SK-N-SH (cell line): ENCODE data around the gene NDUFC1. TPM values are rescaled to one million over a fixed set of nuclear protein-coding genes. Genes with fewer than 3 reads are reported as not detected.
A peak's percentile ranks its signal among the peaks of the same experiment; 100 is the strongest.

Source experiments
- CTCF ChIA-PET: fragments of 300-600, 350-600 bp; formaldehyde crosslinking; extraction: SDS; loops from one replicate; lab custom pipeline; 2021; lab: Yijun Ruan, JAX
- POLR2A ChIA-PET: fragments of 350-600 bp; sonication (Branson Sonifier 250); formaldehyde crosslinking; extraction: SDS; loops from one replicate; lab custom pipeline; 2020; ENCODE audit warnings: antibody characterized with exemption, inconsistent platforms; lab: Yijun Ruan, JAX
- DNase-seq: peaks from one replicate; pipeline ENCODE4 v3.0.0; 2012
- H2AFZ ChIP-seq: fragments of 200-600 bp; sonication (generic); 2 replicates; pipeline ENCODE4 v1.8.1; 2016; ENCODE audit warnings: antibody characterized with exemption, mild to moderate bottlenecking, low read depth
- H3F3A ChIP-seq: fragments of 200-600 bp; sonication (generic); replicated peaks from 2 replicates; pipeline ENCODE3; 2016; ENCODE audit warnings: antibody characterized with exemption, mild to moderate bottlenecking; ENCODE audit not compliant: insufficient read depth
- H3K27ac ChIP-seq, 2 experiments: fragments of 200-500 bp in 1 of 2; fragments of 200-600 bp in 1 of 2; sonication (Bioruptor generic) in 1 of 2; sonication (generic), shearing (Covaris generic) in 1 of 2; 2 replicates each; pipeline versions ENCODE4 v1.5.1 to v1.6.1; 2014 to 2016; ENCODE audit warnings: low read depth in 2 of 2, inconsistent platforms in 1 of 2, low read length in 1 of 2, mild to moderate bottlenecking in 1 of 2, mixed read lengths in 1 of 2
- H3K27me3 ChIP-seq: fragments of 200-600 bp; sonication (generic), shearing (Covaris generic); 2 replicates; pipeline ENCODE4 v1.6.1; 2016; ENCODE audit warnings: mixed run types; ENCODE audit not compliant: insufficient read depth
- H3K36me3 ChIP-seq, 2 experiments: fragments of 200-500 bp in 1 of 2; fragments of 200-600 bp in 1 of 2; sonication (Bioruptor generic) in 1 of 2; sonication (generic) in 1 of 2; replicated peaks in 1 of 2; 2 replicates each; pipeline versions ENCODE3 to v1.5.1; 2014 to 2016; ENCODE audit warnings: low read length in 1 of 2, mild to moderate bottlenecking in 1 of 2; ENCODE audit not compliant: insufficient read depth in 2 of 2, control insufficient read depth in 1 of 2
- H3K4me1 ChIP-seq, 2 experiments: fragments of 200-500 bp in 1 of 2; fragments of 200-600 bp in 1 of 2; sonication (Bioruptor generic) in 1 of 2; sonication (generic), shearing (Covaris generic) in 1 of 2; 2 replicates each; pipeline versions ENCODE4 v1.5.1 to v1.6.1; 2014 to 2016; ENCODE audit warnings: low read depth in 1 of 2, low read length in 1 of 2, mixed run types in 1 of 2; ENCODE audit not compliant: insufficient read depth in 2 of 2, control insufficient read depth in 1 of 2
- H3K4me2 ChIP-seq: fragments of 200-600 bp; sonication (generic), shearing (Covaris generic); 2 replicates; pipeline ENCODE4 v1.6.1; 2017; ENCODE audit warnings: mixed run types
- H3K4me3 ChIP-seq, 2 experiments: fragments of 200-500 bp in 1 of 2; fragments of 200-600 bp in 1 of 2; sonication (Bioruptor generic) in 1 of 2; sonication (generic), shearing (Covaris generic) in 1 of 2; 2 replicates each; pipeline versions ENCODE4 v1.5.1 to v1.8.1; 2014 to 2016; ENCODE audit warnings: low read depth in 2 of 2, inconsistent platforms in 1 of 2, low read length in 1 of 2, mild to moderate bottlenecking in 1 of 2, mixed read lengths in 1 of 2, moderate library complexity in 1 of 2
- H3K79me2 ChIP-seq: fragments of 200-600 bp; sonication (generic); 2 replicates; pipeline ENCODE4 v1.8.1; 2017; ENCODE audit warnings: mild to moderate bottlenecking; ENCODE audit not compliant: insufficient read depth
- H3K9ac ChIP-seq: fragments of 200-600 bp; sonication (generic); 2 replicates; pipeline ENCODE4 v1.6.1; 2017; ENCODE audit warnings: mixed run types
- H3K9me2 ChIP-seq: fragments of 200-600 bp; sonication (generic); 2 replicates; pipeline ENCODE4 v1.6.1; 2017; ENCODE audit warnings: mixed run types
- H3K9me3 ChIP-seq: fragments of 200-600 bp; sonication (generic); 2 replicates; pipeline ENCODE4 v1.6.1; 2017; ENCODE audit warnings: mixed run types, mild to moderate bottlenecking, moderate library complexity
- H4K20me1 ChIP-seq: fragments of 200-600 bp; sonication (generic); 2 replicates; pipeline ENCODE4 v1.6.1; 2017; ENCODE audit warnings: mild to moderate bottlenecking, mixed run types; ENCODE audit not compliant: insufficient read depth
- CHD2 ChIP-seq: fragments of 150-350 bp; IDR thresholded peaks from 2 replicates; pipeline ENCODE4 v1.6.1; 2018; ENCODE audit warnings: low read length; ENCODE audit not compliant: partially characterized antibody
- EP300 ChIP-seq, 2 experiments: IDR thresholded peaks; 2 replicates each; pipeline versions ENCODE4 v1.4.0 to v1.6.1; 2012; ENCODE audit warnings: borderline replicate concordance in 1 of 2, low read depth in 1 of 2, low read length in 1 of 2
- EZH2phosphoT487 ChIP-seq: fragments of 200-600 bp; sonication (generic); IDR thresholded peaks from 2 replicates; pipeline ENCODE4 v1.6.1; 2017; ENCODE audit warnings: low read depth, mixed run types, mild to moderate bottlenecking, antibody characterized with exemption, moderate library complexity, borderline replicate concordance
- FOSL2 ChIP-seq: IDR thresholded peaks from 2 replicates; pipeline ENCODE4 v1.4.0; 2012; ENCODE audit warnings: low read depth, mild to moderate bottlenecking, moderate library complexity, borderline replicate concordance
- FOXJ3 ChIP-seq: sonication (generic); formaldehyde crosslinking; IDR thresholded peaks from 2 replicates; pipeline ENCODE4 v1.5.1; 2020; ENCODE audit warnings: mild to moderate bottlenecking, missing genetic modification reagents
- FOXM1 ChIP-seq: IDR thresholded peaks from 2 replicates; pipeline ENCODE4 v1.4.0; 2012; ENCODE audit warnings: low read depth, mild to moderate bottlenecking
- GABPA ChIP-seq: IDR thresholded peaks from 2 replicates; pipeline ENCODE4 v1.4.0; 2012; ENCODE audit warnings: low read depth, mild to moderate bottlenecking
- GATA2 ChIP-seq: sonication (generic); formaldehyde crosslinking; IDR thresholded peaks from 2 replicates; pipeline ENCODE4 v1.5.0; 2020; ENCODE audit warnings: mild to moderate bottlenecking, missing genetic modification reagents
- JUND ChIP-seq: IDR thresholded peaks from 2 replicates; pipeline ENCODE4 v1.4.0; 2012
- MEF2A ChIP-seq: IDR thresholded peaks from 2 replicates; pipeline ENCODE4 v1.4.0; 2012; ENCODE audit warnings: low read depth, borderline replicate concordance
- MXI1 ChIP-seq: IDR thresholded peaks from 2 replicates; pipeline ENCODE4 v1.6.1; 2012; ENCODE audit warnings: mild to moderate bottlenecking, low read depth, low read length, improper control_type of control experiment
- NFIC ChIP-seq: IDR thresholded peaks from 2 replicates; pipeline ENCODE4 v1.4.0; 2012; ENCODE audit warnings: borderline replicate concordance
- NRF1 ChIP-seq: IDR thresholded peaks from 2 replicates; pipeline ENCODE4 v1.6.1; 2012; ENCODE audit warnings: low read depth, mild to moderate bottlenecking, low read length
- POLR2AphosphoS5 ChIP-seq: IDR thresholded peaks from 2 replicates; pipeline ENCODE4 v1.6.1; 2012; ENCODE audit warnings: low read depth, low read length
- RAD21 ChIP-seq: IDR thresholded peaks from 2 replicates; pipeline ENCODE4 v1.6.1; 2012; ENCODE audit warnings: mild to moderate bottlenecking, low read length
- RFX5 ChIP-seq: IDR thresholded peaks from 2 replicates; pipeline ENCODE4 v1.6.1; 2012; ENCODE audit warnings: mild to moderate bottlenecking, improper control_type of control experiment, low read length
- RXRA ChIP-seq: IDR thresholded peaks from 2 replicates; pipeline ENCODE4 v1.4.0; 2012; ENCODE audit warnings: low read depth, mild to moderate bottlenecking, borderline replicate concordance
- TCF12 ChIP-seq: IDR thresholded peaks from 2 replicates; pipeline ENCODE4 v1.4.0; 2012
- TEAD4 ChIP-seq: IDR thresholded peaks from 2 replicates; pipeline ENCODE4 v1.4.0; 2012; ENCODE audit warnings: mild to moderate bottlenecking, borderline replicate concordance; ENCODE audit not compliant: insufficient read depth
- YY1 ChIP-seq: IDR thresholded peaks from 2 replicates; pipeline ENCODE4 v1.4.0; 2012; ENCODE audit warnings: low read depth, mild to moderate bottlenecking
- WGBS: methylation state at CpG from one replicate; pipeline ENCODE4 v1.1.6; 2017; ENCODE audit warnings: low lambda C conversion rate; 5-methylcytosine and 5-hydroxymethylcytosine counted together
- polyA plus RNA-seq, 3 experiments: library from polyadenylated mRNA; depleted of rRNA; stranded (reverse); fragments of >200 nt; gene quantifications; 2 replicates each; pipeline ENCODE4 v1.2.3, GENCODE V29; 2012
- TF ChIP-seq, protein P1 (sequence below): fragments of 200-600 bp; sonication (generic); IDR thresholded peaks from 2 replicates; pipeline ENCODE4 v1.6.1; 2017; ENCODE audit warnings: antibody characterized with exemption, mild to moderate bottlenecking, moderate library complexity
- TF ChIP-seq, protein P2 (sequence below): IDR thresholded peaks from 2 replicates; pipeline ENCODE4 v1.4.0; 2012; ENCODE audit warnings: low read depth
- TF ChIP-seq, protein P3 (sequence below): IDR thresholded peaks from 2 replicates; pipeline ENCODE4; 2012
- TF ChIP-seq, protein P4 (sequence below): fragments of 150-350 bp; IDR thresholded peaks from 2 replicates; pipeline ENCODE4 v1.6.1; 2016; ENCODE audit warnings: mild to moderate bottlenecking, low read depth, low read length
- TF ChIP-seq, protein P5 (sequence below): fragments of 150-350 bp; IDR thresholded peaks from 2 replicates; pipeline ENCODE4 v1.6.1; 2017; ENCODE audit warnings: antibody characterized with exemption, low read length, low read depth, borderline replicate concordance
- TF ChIP-seq, protein P6 (sequence below): IDR thresholded peaks from 2 replicates; pipeline ENCODE4 v1.4.0; 2012; ENCODE audit warnings: low read depth, borderline replicate concordance

Gene NDUFC1
- polyA plus RNA-seq, 1 of the 3 experiments (the other 2 are of a cell fraction): 101 TPM

DNA sequence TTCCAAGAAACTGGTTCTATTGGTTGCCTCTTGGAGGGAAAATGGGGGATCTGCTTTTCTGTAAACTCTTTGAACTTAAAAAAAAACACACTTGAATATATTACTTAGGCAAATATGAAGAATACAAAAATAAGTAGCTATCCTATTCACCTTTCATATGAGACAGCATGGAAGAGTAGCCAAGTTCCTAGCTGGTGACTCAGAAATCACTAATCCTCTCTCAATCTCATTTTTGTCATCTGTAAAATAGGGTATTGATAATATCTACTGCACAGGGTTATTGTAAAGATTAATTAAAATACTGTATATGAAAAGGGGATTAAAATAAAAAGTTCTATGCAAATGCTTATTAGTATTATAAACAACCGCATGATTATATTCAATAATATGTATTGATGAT lies 35.0 kb downstream of the NDUFC1 start (continued):
- TF ChIP-seq, protein P1, sequence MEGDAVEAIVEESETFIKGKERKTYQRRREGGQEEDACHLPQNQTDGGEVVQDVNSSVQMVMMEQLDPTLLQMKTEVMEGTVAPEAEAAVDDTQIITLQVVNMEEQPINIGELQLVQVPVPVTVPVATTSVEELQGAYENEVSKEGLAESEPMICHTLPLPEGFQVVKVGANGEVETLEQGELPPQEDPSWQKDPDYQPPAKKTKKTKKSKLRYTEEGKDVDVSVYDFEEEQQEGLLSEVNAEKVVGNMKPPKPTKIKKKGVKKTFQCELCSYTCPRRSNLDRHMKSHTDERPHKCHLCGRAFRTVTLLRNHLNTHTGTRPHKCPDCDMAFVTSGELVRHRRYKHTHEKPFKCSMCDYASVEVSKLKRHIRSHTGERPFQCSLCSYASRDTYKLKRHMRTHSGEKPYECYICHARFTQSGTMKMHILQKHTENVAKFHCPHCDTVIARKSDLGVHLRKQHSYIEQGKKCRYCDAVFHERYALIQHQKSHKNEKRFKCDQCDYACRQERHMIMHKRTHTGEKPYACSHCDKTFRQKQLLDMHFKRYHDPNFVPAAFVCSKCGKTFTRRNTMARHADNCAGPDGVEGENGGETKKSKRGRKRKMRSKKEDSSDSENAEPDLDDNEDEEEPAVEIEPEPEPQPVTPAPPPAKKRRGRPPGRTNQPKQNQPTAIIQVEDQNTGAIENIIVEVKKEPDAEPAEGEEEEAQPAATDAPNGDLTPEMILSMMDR: no peak
- no peak for TF ChIP-seq GATA2 (CRISPR knock-in tag)
- TF ChIP-seq MEF2A: no peak
- no peak for TF ChIP-seq CHD2
- no peak for TF ChIP-seq TEAD4
- peak; percentile 58; the same call in 1 of the 2 replicates for TF ChIP-seq FOSL2
- TF ChIP-seq RXRA: no peak

DNA sequence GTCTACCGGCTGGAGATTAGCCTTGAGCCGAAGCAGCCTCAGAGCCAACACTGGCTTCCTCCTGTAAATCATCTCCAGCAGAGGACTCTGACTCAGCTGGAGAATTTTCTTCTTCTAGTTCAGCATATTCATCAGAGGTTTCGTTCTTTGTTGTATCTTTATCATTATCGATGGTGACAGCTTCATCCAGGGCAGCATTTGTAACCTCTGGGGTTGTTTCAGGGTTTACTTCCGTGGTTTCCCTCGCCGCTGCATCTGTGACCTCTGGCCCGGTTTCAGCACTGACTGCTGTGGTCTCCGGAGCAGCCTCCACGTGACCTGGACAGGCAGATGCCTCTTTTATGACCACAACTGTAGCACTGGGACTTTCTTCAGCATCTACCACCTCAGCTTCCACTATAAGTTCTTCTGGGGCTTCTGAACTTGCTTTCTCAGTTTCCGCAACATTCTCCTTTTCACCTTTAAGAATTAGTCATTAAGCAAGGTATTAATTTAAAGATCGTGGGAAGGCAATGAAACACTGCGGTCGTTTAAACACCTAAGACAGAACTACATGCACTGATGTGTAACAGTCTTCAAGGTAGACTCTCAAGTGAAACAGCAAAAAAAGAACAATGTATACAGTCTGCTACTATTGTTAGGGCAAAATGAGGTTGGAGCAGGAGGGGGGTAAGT lies 35.6 kb downstream of the NDUFC1 start:
- Histone ChIP-seq H3K79me2 (no peaks in the 10 kb centered on the region), H3K4me1 (peaks cover 8 to 20% of the 10 kb centered on the region in 2 experiments), H2AFZ (peak overlapping the region; percentile 90), H3K9ac (peak overlapping the region; percentile 32; the same call in 1 of the 2 replicates), H3K4me3 (peak overlapping the region; percentile 24 to 59; a peak in 3 of 4 replicates), H3K27ac (peak overlapping the region; percentile 79 to 84), H3K27me3 (no peaks in the 10 kb centered on the region), H3K9me2 (no peaks in the 10 kb centered on the region), H3K9me3 (no peaks in the 10 kb centered on the region), H4K20me1 (no peaks in the 10 kb centered on the region), H3F3A (peaks cover 30% of the 10 kb centered on the region), H3K36me3 (no peaks in the 10 kb centered on the region), H3K4me2 (peak overlapping the region; percentile 74)
- POLR2A ChIA-PET: no interaction called here
- CTCF ChIA-PET: interaction anchor here (0.7 to 3.3 kb wide), 5 partner anchors 10 to 29 kb away, joined by 3 to 11 read pairs (median 4); no protein-coding TSS in a partner anchor
- peak; percentile 72 for DNase-seq
- WGBS: 24% methylated on average over 14 of the region's 14 CpGs
- no peak for TF ChIP-seq RAD21
- TF ChIP-seq JUND: peak; percentile 52; the same call in 1 of the 2 replicates
- TF ChIP-seq, protein P2, sequence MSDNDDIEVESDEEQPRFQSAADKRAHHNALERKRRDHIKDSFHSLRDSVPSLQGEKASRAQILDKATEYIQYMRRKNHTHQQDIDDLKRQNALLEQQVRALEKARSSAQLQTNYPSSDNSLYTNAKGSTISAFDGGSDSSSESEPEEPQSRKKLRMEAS: peak; percentile 85
- no peak for TF ChIP-seq MEF2A
- TF ChIP-seq MXI1: peak; percentile 24; the same call in 1 of the 2 replicates
- peak; percentile 91 for TF ChIP-seq RXRA
- TF ChIP-seq, protein P3, sequence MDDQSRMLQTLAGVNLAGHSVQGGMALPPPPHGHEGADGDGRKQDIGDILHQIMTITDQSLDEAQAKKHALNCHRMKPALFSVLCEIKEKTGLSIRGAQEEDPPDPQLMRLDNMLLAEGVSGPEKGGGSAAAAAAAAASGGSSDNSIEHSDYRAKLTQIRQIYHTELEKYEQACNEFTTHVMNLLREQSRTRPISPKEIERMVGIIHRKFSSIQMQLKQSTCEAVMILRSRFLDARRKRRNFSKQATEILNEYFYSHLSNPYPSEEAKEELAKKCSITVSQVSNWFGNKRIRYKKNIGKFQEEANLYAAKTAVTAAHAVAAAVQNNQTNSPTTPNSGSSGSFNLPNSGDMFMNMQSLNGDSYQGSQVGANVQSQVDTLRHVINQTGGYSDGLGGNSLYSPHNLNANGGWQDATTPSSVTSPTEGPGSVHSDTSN: peak; percentile 84
- 0 out of 2 replicates have a peak, but pooled peaks have one; percentile 15 for TF ChIP-seq FOXM1
- TF ChIP-seq GATA2 (CRISPR knock-in tag): no peak
- TF ChIP-seq, protein P4, sequence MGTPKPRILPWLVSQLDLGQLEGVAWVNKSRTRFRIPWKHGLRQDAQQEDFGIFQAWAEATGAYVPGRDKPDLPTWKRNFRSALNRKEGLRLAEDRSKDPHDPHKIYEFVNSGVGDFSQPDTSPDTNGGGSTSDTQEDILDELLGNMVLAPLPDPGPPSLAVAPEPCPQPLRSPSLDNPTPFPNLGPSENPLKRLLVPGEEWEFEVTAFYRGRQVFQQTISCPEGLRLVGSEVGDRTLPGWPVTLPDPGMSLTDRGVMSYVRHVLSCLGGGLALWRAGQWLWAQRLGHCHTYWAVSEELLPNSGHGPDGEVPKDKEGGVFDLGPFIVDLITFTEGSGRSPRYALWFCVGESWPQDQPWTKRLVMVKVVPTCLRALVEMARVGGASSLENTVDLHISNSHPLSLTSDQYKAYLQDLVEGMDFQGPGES: no peak
- no peak for TF ChIP-seq NRF1
- TF ChIP-seq EZH2phosphoT487: no peak
- TF ChIP-seq GABPA: peak; percentile 49
- peak; percentile 76 for TF ChIP-seq TCF12
- peak; percentile 63; the same call in 1 of the 2 replicates for TF ChIP-seq FOSL2
- TF ChIP-seq, protein P5, sequence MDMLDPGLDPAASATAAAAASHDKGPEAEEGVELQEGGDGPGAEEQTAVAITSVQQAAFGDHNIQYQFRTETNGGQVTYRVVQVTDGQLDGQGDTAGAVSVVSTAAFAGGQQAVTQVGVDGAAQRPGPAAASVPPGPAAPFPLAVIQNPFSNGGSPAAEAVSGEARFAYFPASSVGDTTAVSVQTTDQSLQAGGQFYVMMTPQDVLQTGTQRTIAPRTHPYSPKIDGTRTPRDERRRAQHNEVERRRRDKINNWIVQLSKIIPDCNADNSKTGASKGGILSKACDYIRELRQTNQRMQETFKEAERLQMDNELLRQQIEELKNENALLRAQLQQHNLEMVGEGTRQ: peak; percentile 65
- TF ChIP-seq POLR2AphosphoS5: peak; percentile 56; the same call in 1 of the 2 replicates
- TF ChIP-seq YY1: no peak
- TF ChIP-seq NFIC: peak; percentile 77
- no peak for TF ChIP-seq RFX5
- TF ChIP-seq FOXJ3 (CRISPR knock-in tag): no peak
- peak; percentile 19 to 58; a peak in 1 of 4 replicates for TF ChIP-seq EP300 (IDR thresholded peaks at IDR 0.05; ENCODE audit: borderline replicate concordance in 1 of 2, low read depth in 1 of 2, low read length in 1 of 2)
- no peak for TF ChIP-seq CHD2
- TF ChIP-seq, protein P6, sequence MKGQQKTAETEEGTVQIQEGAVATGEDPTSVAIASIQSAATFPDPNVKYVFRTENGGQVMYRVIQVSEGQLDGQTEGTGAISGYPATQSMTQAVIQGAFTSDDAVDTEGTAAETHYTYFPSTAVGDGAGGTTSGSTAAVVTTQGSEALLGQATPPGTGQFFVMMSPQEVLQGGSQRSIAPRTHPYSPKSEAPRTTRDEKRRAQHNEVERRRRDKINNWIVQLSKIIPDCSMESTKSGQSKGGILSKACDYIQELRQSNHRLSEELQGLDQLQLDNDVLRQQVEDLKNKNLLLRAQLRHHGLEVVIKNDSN: peak; percentile 94
